NCI-H526 (cell line): ENCODE data around the gene ZDHHC18.

Source experiments
- DNase-seq, 2 experiments: peaks; one replicate each; lab custom pipeline; 2025; lab: John Stamatoyannopoulos, UW

Gene ZDHHC18

GRCh38 chr1:26826261-26827105, at the start of gene ZDHHC18:
Gene ZDHHC18 (plus strand): TSS chr1:26826688. CDS start chr1:26826805, 117 bp downstream.
- DNase-seq, result peak in 1 of 2 experiments; percentile 72

- no peak for DNase-seq
Measured at GRCh38 chr1:26779098-26779668, 47.3 kb upstream of the ZDHHC18 start.

GRCh38 chr1:26780344-26780957, 46.0 kb upstream of the ZDHHC18 start:
- peak; percentile 52 to 62 for DNase-seq

GRCh38 chr1:26781206-26781825, 45.2 kb upstream of the ZDHHC18 start:
- DNase-seq, result no peak

GRCh38 chr1:26782521-26783212, 43.8 kb upstream of the ZDHHC18 start:
- DNase-seq, result no peak

- DNase-seq, result no peak
Measured at GRCh38 chr1:26783646-26784022, 42.9 kb upstream of the ZDHHC18 start.

- DNase-seq, result peak in 1 of 2 experiments; percentile 16
Measured at GRCh38 chr1:26784023-26784871, 42.2 kb upstream of the ZDHHC18 start.

GRCh38 chr1:26784886-26785285, 41.6 kb upstream of the ZDHHC18 start:
- no peak for DNase-seq

GRCh38 chr1:26785611-26786436, 40.7 kb upstream of the ZDHHC18 start:
- no peak for DNase-seq

- DNase-seq, result peak; percentile 14 to 73
Measured at GRCh38 chr1:26786437-26787380, 39.8 kb upstream of the ZDHHC18 start.

GRCh38 chr1:26787381-26787705, 39.1 kb upstream of the ZDHHC18 start:
- DNase-seq, result no peak

- peak; percentile 81 to 93 for DNase-seq
Measured at GRCh38 chr1:26787706-26788514, 38.6 kb upstream of the ZDHHC18 start, which contains the start of gene PIGV. Gene PIGV (plus strand): TSS chr1:26787950. CDS start chr1:26790816, 2,866 bp downstream.

- DNase-seq, result no peak
Measured at GRCh38 chr1:26788515-26788785, 38.0 kb upstream of the ZDHHC18 start.

GRCh38 chr1:26788836-26789611, 37.5 kb upstream of the ZDHHC18 start:
- DNase-seq, result peak; percentile 65 to 90

- no peak for DNase-seq
Measured at GRCh38 chr1:26789612-26789865, 36.9 kb upstream of the ZDHHC18 start.

GRCh38 chr1:26789931-26790330, 36.6 kb upstream of the ZDHHC18 start:
- DNase-seq, result no peak

GRCh38 chr1:26790551-26790953, 35.9 kb upstream of the ZDHHC18 start:
- DNase-seq, result no peak

GRCh38 chr1:26791148-26791547, 35.3 kb upstream of the ZDHHC18 start:
- no peak for DNase-seq
